Right lobe of liver (tissue), 6 donors: ENCODE results near the gene BCAR3. TPM values are rescaled to one million over a fixed set of nuclear protein-coding genes. Genes with fewer than 3 reads are reported as not detected.

Experiments
- ATAC-seq, 4 donors: fragments of 200-7000 bp; cut with Tn5 transposase; one replicate each; pipeline ENCODE4 v1.9.1; 2020; ENCODE audit warnings: mild to moderate bottlenecking in 4 of 4, moderate library complexity in 4 of 4
- DNase-seq, 3 donors: peaks; one replicate each; pipeline ENCODE4 v3.0.0-alpha.2; 2020
- H3K27ac ChIP-seq, 3 donors: fragments of 200-600 bp; one replicate each; pipeline ENCODE4 v1.8.0; 2022
- H3K27me3 ChIP-seq, 2 donors: fragments of 200-600 bp; one replicate each; pipeline ENCODE4 v1.8.0; 2022
- H3K36me3 ChIP-seq, 4 donors: fragments of 200-600 bp; sonication (generic) in 1 of 4; one replicate each; pipeline versions ENCODE4 v1.5.1 to v1.8.0; 2017 to 2022; ENCODE audit warnings: control low read depth in 1 of 4
- H3K4me1 ChIP-seq, 4 donors: fragments of 200-600 bp; sonication (generic) in 1 of 4; one replicate each; pipeline versions ENCODE4 v1.5.1 to v1.8.0; 2017 to 2022; ENCODE audit warnings: control low read depth in 1 of 4
- H3K4me3 ChIP-seq, 3 donors: fragments of 200-600 bp; one replicate each; pipeline ENCODE4 v1.8.0; 2022
- H3K9me3 ChIP-seq, 4 donors: fragments of 200-600 bp; sonication (generic) in 1 of 4; one replicate each; pipeline versions ENCODE4 v1.5.1 to v1.8.0; 2017 to 2022; ENCODE audit warnings: control low read depth in 1 of 4
- CTCF ChIP-seq, 4 donors: fragments of 200-600 bp in 3 of 4; fragments of 450-650 bp in 1 of 4; IDR thresholded peaks; one replicate each; pipeline versions ENCODE4 v1.5.1 to v1.8.0; 2016 to 2022; ENCODE audit warnings: antibody characterized with exemption in 4 of 4, mild to moderate bottlenecking in 2 of 4
- POLR2A ChIP-seq: fragments of 450-650 bp; IDR thresholded peaks from one replicate; pipeline ENCODE4 v1.6.1; 2017; ENCODE audit warnings: antibody characterized with exemption, mild to moderate bottlenecking
- WGBS: methylation state at CpG from one replicate; pipeline ENCODE4 v1.1.6; 2018; ENCODE audit warnings: low coverage, low lambda C conversion rate; ENCODE audit not compliant: insufficient coverage; ENCODE audit errors: missing lambda C conversion rate; 5-methylcytosine and 5-hydroxymethylcytosine counted together
- intact Hi-C, 2 donors: fragments of 100-400 bp; cut with DNase I; formaldehyde crosslinking; loops; one replicate each; pipeline versions ENCODE4 v1.11.2 to v1.14.1; 2022
- total RNA-seq, 6 experiments: library from RNA; depleted of rRNA in 2 of 6; stranded (reverse); fragments of >200 nt in 2 of 6; fragmentation: NEBNext Ultra II Directional in 3 of 6; extraction: Animal tissue kit (Norgen Biotek cat#: 25700) in 3 of 6; gene quantifications; one replicate each; pipeline versions ENCODE4 v1.1.0 to v1.2.4, GENCODE V29; 2016 to 2023
- donor health status: DM: no; HTN: yes; CAD: no.
- donor health status: DM: no; HTN: no; CAD: no.
- donor health status: DM: no; HTN: no; CAD: no.
- donor health status: DM: no; HTN: yes; CAD: no.
- donor health status: DM: no; HTN: yes; CAD: no.

Gene BCAR3
- total RNA-seq, 6 experiments from 2014 or later: 7.6 to 19.8 (median 12.9) TPM

GRCh38 chr1:93649231-93649630, 32.4 kb downstream of the BCAR3 start:
- no peak for DNase-seq
- Histone ChIP-seq H3K4me1 (peaks cover 0 to 10% (median 3%) of the 10 kb centered on the region in 4 donors), H3K4me3 (no peak overlapping the region), H3K9me3 (no peaks in the 10 kb centered on the region), H3K27me3 (no peaks in the 10 kb centered on the region), H3K36me3 (no peaks in the 10 kb centered on the region), H3K27ac (no peak overlapping the region)
- intact Hi-C loops: no loop called here
- peak in 3 of 4 donors; percentile 38 to 75 (median 69) for ATAC-seq
- TF ChIP-seq CTCF (IDR thresholded peaks at IDR 0.05) (no peak), POLR2A (no peak)

DNA sequence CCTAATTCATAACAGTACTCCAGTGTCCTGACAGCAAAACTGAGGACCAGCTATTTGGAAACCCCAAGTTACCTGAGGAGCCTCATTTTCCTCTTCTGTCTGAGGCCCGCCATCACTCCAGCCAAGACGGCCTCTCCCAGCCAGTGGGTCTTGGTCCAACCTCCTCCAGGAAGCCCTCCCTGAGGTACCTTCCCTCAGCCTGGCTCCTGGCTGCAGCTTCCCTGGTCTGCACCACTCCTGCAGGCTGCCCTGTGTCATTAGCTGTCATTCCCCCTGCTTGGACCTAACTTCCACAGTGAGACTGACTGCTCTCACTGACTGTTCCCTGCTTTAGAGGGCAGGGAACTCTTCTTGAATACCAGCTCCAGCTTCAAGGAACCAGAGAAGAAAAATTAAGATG, 33.0 kb downstream of the BCAR3 start:
- H3K27me3 ChIP-seq: no peaks in the 10 kb centered on the region
- 88% methylated on average over 2 of the region's 2 CpGs for WGBS
- H3K27ac ChIP-seq: no peak overlapping the region
- peaks cover 0 to 10% (median 3%) of the 10 kb centered on the region in 4 donors for H3K4me1 ChIP-seq
- TF ChIP-seq CTCF (IDR thresholded peaks at IDR 0.05) (no peak), POLR2A (no peak)
- no peak overlapping the region for H3K4me3 ChIP-seq
- ATAC-seq (peak in 1 of 4 donors; percentile 19), DNase-seq (no peak)
- no peaks in the 10 kb centered on the region for H3K36me3 ChIP-seq
- intact Hi-C loops: no loop called here
- H3K9me3 ChIP-seq: no peaks in the 10 kb centered on the region

DNA sequence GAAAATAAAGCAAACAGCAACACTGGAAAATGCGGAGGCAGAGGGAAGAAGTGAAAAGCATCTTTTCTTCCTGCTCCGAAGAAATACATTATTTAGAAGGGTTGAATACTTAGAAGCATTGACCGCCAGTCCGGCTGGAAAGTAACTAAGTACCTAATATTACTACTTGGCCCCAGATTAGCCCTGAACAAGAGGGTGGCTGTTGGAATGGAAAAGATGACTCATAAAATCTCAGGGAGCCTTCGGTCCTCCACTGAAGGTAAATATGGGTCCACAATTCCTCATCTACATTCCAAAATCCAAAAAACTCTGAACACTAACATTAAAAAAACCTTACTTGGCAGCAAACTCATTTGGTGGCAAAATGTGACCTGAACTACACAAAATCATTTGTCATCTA, 40.1 kb downstream of the BCAR3 start:
- Histone ChIP-seq H3K27ac (no peak overlapping the region), H3K4me3 (no peak overlapping the region), H3K27me3 (no peaks in the 10 kb centered on the region), H3K4me1 (no peaks in the 10 kb centered on the region), H3K36me3 (no peaks in the 10 kb centered on the region), H3K9me3 (no peaks in the 10 kb centered on the region)
- ATAC-seq (no peak), DNase-seq (no peak)
- WGBS: 82% methylated on average over 5 of the region's 5 CpGs
- intact Hi-C loops: no loop called here
- TF ChIP-seq POLR2A: no peak
- no peak for TF ChIP-seq CTCF (IDR thresholded peaks at IDR 0.05)

DNA sequence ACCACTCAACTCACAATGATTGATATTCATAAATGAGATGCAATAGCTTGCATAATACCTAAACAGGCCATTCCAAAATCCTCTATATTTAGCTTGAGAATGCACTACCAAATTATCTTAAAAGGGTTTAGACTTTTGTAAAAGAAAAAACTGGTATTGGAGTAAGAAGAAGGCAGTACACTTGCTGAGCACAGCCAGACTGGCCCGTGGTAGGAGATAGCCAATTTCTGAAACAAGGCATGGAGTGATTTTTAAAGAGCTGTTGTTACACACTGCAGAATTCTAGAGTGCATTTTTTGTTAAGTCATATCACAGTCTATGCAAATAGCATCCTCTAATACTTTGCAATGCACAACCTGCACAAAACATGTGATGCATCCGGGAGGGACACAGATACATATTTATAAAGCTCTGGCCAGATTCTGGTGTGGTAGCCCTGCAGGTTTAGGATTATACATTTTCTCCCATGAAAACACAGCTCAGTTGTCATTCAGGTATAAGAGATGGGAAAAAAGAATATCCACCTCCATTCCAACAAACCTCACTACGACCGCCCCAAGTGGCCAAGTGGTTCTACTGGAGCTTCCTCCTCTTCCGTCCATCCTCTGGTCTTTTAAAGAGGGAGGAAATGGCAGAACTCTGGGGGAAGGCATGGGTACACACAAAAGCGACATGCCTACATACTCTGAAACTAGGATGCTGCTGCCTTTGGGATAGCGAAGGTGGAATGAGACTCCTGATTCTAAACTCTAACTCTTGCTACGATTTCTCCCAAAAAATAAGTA, 40.8 kb downstream of the BCAR3 start:
- 93% methylated on average over 8 of the region's 8 CpGs for WGBS
- Histone ChIP-seq H3K9me3 (no peaks in the 10 kb centered on the region), H3K27me3 (no peaks in the 10 kb centered on the region), H3K4me1 (no peaks in the 10 kb centered on the region), H3K36me3 (no peaks in the 10 kb centered on the region), H3K4me3 (no peak overlapping the region), H3K27ac (no peak overlapping the region)
- DNase-seq (no peak), ATAC-seq (no peak)
- intact Hi-C loops: no loop called here
- TF ChIP-seq POLR2A (no peak), CTCF (IDR thresholded peaks at IDR 0.05) (no peak)
